ENCODE data around the gene SEC61B. TPM values are rescaled to one million over a fixed set of nuclear protein-coding genes. Genes with fewer than 3 reads are reported as not detected.

Gene SEC61B
- total RNA-seq, 1 donor = 119 TPM

DNA sequence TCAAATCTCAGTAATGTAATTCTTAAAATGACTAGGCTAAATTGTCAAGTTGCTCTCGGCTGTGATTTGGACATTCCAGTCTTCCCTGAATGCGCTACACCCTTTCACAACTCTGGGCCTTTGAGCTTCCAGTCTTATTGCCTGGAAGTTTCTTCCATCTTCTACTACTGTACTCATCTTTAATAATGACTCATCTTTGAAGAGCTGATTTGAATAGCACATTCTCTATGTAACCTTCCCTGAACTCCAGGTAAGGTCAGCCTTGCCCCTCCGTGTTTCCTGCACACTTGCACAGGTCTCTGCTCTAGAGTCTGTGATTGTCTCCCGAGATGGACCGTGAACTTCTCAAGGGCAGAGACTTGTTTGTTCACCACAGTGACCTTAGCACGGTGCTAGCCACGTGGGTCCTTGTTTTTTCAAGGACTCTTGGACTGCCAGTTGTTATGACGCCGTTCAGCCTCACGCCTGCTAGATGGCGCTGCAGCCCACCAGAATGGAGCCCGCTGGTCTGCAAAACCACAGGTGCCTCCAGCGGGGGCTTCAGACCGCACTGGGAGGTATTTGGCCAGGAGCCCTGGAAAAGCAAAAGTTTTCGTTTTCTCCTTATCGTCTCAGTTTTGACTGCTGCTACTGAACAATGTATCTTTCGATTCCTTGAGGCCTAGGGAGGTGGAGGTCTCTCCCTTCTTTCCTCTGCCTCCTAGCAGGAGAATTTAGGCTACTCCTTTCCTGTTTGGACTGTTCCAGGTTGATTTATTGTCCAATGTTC lies 44.4 kb downstream of the SEC61B start:
- peak; percentile 70 for DNase-seq (ENCODE audit: low read depth)
- TF ChIP-seq, protein P1, sequence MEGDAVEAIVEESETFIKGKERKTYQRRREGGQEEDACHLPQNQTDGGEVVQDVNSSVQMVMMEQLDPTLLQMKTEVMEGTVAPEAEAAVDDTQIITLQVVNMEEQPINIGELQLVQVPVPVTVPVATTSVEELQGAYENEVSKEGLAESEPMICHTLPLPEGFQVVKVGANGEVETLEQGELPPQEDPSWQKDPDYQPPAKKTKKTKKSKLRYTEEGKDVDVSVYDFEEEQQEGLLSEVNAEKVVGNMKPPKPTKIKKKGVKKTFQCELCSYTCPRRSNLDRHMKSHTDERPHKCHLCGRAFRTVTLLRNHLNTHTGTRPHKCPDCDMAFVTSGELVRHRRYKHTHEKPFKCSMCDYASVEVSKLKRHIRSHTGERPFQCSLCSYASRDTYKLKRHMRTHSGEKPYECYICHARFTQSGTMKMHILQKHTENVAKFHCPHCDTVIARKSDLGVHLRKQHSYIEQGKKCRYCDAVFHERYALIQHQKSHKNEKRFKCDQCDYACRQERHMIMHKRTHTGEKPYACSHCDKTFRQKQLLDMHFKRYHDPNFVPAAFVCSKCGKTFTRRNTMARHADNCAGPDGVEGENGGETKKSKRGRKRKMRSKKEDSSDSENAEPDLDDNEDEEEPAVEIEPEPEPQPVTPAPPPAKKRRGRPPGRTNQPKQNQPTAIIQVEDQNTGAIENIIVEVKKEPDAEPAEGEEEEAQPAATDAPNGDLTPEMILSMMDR (IDR thresholded peaks at IDR 0.05; ENCODE audit: insufficient read depth, low read depth, low read length) = peak; percentile 93
- no peak overlapping the region for H3K4me3 ChIP-seq (ENCODE audit: low read depth, low read length)

DNA sequence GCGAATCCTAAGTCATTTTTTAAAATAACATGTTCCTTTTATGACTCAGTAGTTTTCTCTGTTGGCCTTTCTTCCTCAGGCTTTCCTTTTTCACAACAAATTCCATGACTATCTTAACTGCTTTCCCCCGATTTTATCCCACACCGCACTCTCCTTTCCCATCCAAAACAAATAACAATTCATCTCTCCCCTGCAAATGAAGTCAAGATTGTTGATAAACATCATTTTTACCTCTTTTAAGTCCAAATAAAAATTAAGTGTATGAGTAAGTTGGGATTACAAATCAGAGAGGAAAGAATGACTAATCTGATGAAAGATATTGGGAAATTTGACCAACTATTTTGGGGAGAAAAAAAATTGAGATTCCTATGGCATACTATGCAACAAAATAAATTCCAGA lies 47.3 kb downstream of the SEC61B start:
- peak; percentile 79 for DNase-seq (ENCODE audit: low read depth)
- TF ChIP-seq, protein P1 (IDR thresholded peaks at IDR 0.05; ENCODE audit: insufficient read depth, low read depth, low read length) = no peak
- H3K4me3 ChIP-seq (ENCODE audit: low read depth, low read length) = no peak overlapping the region

DNA sequence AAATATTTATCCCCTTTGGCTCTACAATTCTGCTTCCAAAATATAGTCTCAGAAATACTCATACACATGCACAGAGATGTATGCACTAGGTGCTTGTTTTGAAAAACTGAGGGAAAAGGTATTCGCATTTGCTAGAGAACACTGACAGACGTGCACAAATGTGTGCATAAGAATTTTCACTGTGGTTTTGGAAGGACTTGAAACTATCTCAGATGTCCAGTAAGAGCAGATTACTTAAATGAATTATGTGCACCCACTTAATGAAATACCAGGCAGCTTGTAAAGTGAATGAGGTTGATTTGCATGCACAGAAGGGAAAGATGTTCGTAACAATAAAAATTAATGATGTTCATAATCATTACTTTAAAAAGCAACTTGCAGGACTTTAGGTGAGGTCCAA lies 48.4 kb downstream of the SEC61B start:
- no peak for DNase-seq (ENCODE audit: low read depth)
- no peak overlapping the region for H3K4me3 ChIP-seq (ENCODE audit: low read depth, low read length)
- TF ChIP-seq, protein P1 (IDR thresholded peaks at IDR 0.05; ENCODE audit: insufficient read depth, low read depth, low read length) = no peak

DNA sequence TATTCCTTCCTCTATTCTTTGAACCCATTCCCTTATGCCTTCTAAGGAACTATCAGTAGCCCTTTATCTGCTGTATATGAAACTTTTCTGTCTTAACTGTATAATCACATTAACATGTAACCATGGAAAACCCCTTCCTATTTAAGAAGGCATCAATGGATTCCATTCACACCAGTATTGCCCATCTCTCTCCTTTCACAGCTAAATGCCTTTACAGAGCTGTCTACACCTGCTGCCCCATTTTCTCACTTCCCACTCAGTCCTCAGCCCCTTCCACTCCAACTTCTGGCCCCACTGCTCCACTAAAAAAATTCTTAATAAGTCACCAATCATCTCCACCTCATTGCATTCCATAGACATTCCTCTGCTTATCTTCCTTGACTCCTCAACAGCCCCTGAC lies 50.8 kb downstream of the SEC61B start:
- TF ChIP-seq, protein P1 (IDR thresholded peaks at IDR 0.05; ENCODE audit: insufficient read depth, low read depth, low read length) = no peak
- no peak overlapping the region for H3K4me3 ChIP-seq (ENCODE audit: low read depth, low read length)
- DNase-seq (ENCODE audit: low read depth) = no peak

DNA sequence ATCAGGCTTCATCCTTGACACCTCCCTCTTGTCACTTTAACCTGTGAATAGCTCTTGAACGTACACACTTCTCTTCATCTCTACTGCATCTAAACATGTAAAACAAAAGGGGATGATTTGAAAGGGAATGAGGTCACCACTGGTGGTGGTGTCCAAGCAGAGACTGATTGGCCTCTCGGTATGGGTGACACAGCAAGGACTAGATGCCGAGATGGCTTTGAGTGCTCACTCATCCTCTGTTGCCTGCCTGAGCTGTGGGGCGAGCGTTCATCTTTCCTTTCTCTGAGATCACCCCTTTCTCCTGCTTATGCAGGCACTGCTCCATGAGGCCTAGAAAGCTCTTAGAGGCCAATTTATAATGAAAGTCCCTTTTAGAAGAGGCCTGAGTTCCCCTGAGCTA lies 51.9 kb downstream of the SEC61B start:
- TF ChIP-seq, protein P1 (IDR thresholded peaks at IDR 0.05; ENCODE audit: insufficient read depth, low read depth, low read length) = no peak
- no peak for DNase-seq (ENCODE audit: low read depth)
- no peak overlapping the region for H3K4me3 ChIP-seq (ENCODE audit: low read depth, low read length)

DNA sequence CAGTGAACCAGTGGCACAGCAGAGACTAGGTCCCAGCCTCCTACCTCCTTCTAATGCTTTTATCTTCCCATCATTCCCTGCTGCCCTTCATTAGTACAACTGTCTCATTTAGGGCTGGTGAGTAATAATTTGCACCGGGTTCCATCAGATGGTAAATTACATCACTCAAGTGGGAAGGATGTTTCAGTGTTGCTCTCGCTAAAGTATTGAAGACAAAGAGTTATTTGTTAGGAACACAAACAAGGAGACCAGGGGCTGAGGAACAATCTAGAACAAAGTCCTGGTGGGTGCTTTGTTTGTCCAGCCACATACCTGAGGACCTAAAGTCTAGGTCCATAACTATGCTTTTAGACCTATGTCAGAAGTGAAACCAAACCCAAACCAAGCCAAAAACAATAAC lies 52.4 kb downstream of the SEC61B start:
- no peak overlapping the region for H3K4me3 ChIP-seq (ENCODE audit: low read depth, low read length)
- TF ChIP-seq, protein P1 (IDR thresholded peaks at IDR 0.05; ENCODE audit: insufficient read depth, low read depth, low read length) = no peak
- DNase-seq (ENCODE audit: low read depth) = no peak

Small RNAs within 50 kb of the gene (small RNA-seq; reads per million reads assigned to genes)
- not detected for gene RN7SL794P

Other genes with a start within 250 kb of the SEC61B start
- 51.0 and 68.0 TPM in 2 replicates for gene TGFBR1, start 117.2 kb upstream of the SEC61B start, total RNA-seq
- 55.4 and 64.8 TPM in 2 replicates for gene ALG2, start 340 bp upstream of the SEC61B start, total RNA-seq

Measured in fibroblast of villous mesenchyme (primary cell).